Keratinocyte (primary cell): Measurements from ENCODE around the gene TFIP11. TPM values are rescaled to one million over a fixed set of nuclear protein-coding genes. Genes with fewer than 3 reads are reported as not detected.
A peak's percentile ranks its signal among the peaks of the same experiment; 100 is the strongest.

ENCODE experiments used
- DNase-seq: peaks from one replicate; pipeline ENCODE4 v3.0.0-alpha.2; 2011; ENCODE audit warnings: low read depth, missing footprints, low spot score
- FAIRE-seq: peaks from 2 replicates; lab custom pipeline; 2011; peaks lifted over from hg19 to GRCh38; lab: Jason Lieb, UNC
- H2AFZ ChIP-seq: 2 replicates; pipeline ENCODE4 v1.6.0; 2012; ENCODE audit warnings: low read length, control low read depth, inconsistent platforms; ENCODE audit not compliant: control insufficient read depth
- H3K27ac ChIP-seq: 2 replicates; pipeline ENCODE4 v1.5.1; 2011; ENCODE audit warnings: low read length; ENCODE audit not compliant: control insufficient read depth, insufficient read depth
- H3K27me3 ChIP-seq: 3 replicates; pipeline ENCODE4 v1.6.0; 2011; ENCODE audit warnings: low read length; ENCODE audit not compliant: control insufficient read depth, insufficient read depth; ENCODE audit errors: extremely low read depth
- H3K36me3 ChIP-seq, 2 experiments: 2 replicates in 1 of 2; 3 replicates in 1 of 2; pipeline ENCODE4 v1.5.1; 2011; ENCODE audit warnings: low read length in 2 of 2, mild to moderate bottlenecking in 1 of 2; ENCODE audit not compliant: control insufficient read depth in 2 of 2, insufficient read depth in 2 of 2; ENCODE audit errors: extremely low read depth in 1 of 2
- H3K4me1 ChIP-seq: 3 replicates; pipeline ENCODE4 v1.5.1; 2011; ENCODE audit warnings: low read length; ENCODE audit not compliant: control insufficient read depth, insufficient read depth; ENCODE audit errors: extremely low read depth
- H3K4me2 ChIP-seq: 3 replicates; pipeline ENCODE4 v1.6.0; 2011; ENCODE audit warnings: low read depth, low read length; ENCODE audit not compliant: control insufficient read depth, insufficient read depth; ENCODE audit errors: extremely low read depth
- H3K4me3 ChIP-seq, 3 experiments: fragments of 200-600 bp in 1 of 3; sonication (generic) in 1 of 3; 2 replicates in 2 of 3; 3 replicates in 1 of 3; pipeline ENCODE4 v1.5.1; 2011 to 2016; ENCODE audit warnings: low read length in 3 of 3, mild to moderate bottlenecking in 3 of 3, control low read depth in 2 of 3, inconsistent platforms in 1 of 3, low read depth in 1 of 3, mixed read lengths in 1 of 3, mixed run types in 1 of 3, moderate library complexity in 1 of 3; ENCODE audit not compliant: control insufficient read depth in 2 of 3, insufficient read depth in 2 of 3; ENCODE audit errors: extremely low read depth in 1 of 3
- H3K79me2 ChIP-seq: 2 replicates; pipeline ENCODE4 v1.6.0; 2012; ENCODE audit warnings: low read length; ENCODE audit not compliant: control insufficient read depth, insufficient read depth
- H3K9ac ChIP-seq: 3 replicates; pipeline ENCODE4 v1.6.0; 2011; ENCODE audit warnings: low read length; ENCODE audit not compliant: control insufficient read depth, insufficient read depth; ENCODE audit errors: extremely low read depth
- H3K9me1 ChIP-seq: 3 replicates; pipeline ENCODE4 v1.6.0; 2011; ENCODE audit warnings: low read length; ENCODE audit not compliant: control insufficient read depth, insufficient read depth; ENCODE audit errors: extremely low read depth
- H3K9me3 ChIP-seq: 2 replicates; pipeline ENCODE4 v1.5.1; 2012; ENCODE audit warnings: low read depth, low read length; ENCODE audit not compliant: control insufficient read depth
- H4K20me1 ChIP-seq: 3 replicates; pipeline ENCODE4 v1.6.0; 2011; ENCODE audit warnings: low read length; ENCODE audit not compliant: control insufficient read depth, insufficient read depth; ENCODE audit errors: extremely low read depth
- EZH2 ChIP-seq: IDR thresholded peaks from one replicate; pipeline ENCODE4 v1.6.1; 2012; ENCODE audit warnings: inconsistent platforms, mild to moderate bottlenecking, low read length, moderate library complexity
- dilution Hi-C: fragments of 300-500 bp; cut with MboI; formaldehyde crosslinking; loops from one replicate; pipeline ENCODE4 v1.7.0; 2020; ENCODE audit warnings: low sequenced_read_pairs; ENCODE audit not compliant: extremely low pct_ligation_motif_present
- polyA plus RNA-seq, 5 experiments: library from polyadenylated mRNA; depleted of rRNA in 3 of 5; stranded (reverse) in 3 of 5; stranded (forward) in 1 of 5; unstranded in 1 of 5; fragments of >200 nt; gene quantifications; 1 replicate in 1 of 5; 2 replicates in 3 of 5; 3 replicates in 1 of 5; pipeline versions ENCODE4 v1.2.1 to v1.2.3, GENCODE V29; 2011 to 2012; ENCODE audit warnings: missing spikeins in 2 of 5, low read depth in 1 of 5, low replicate concordance in 1 of 5
- TF ChIP-seq, protein P1 (sequence below), 3 experiments: IDR thresholded peaks in 1 of 3; conservative IDR thresholded peaks in 1 of 3; optimal IDR thresholded peaks in 1 of 3; 2 replicates in 2 of 3; 3 replicates in 1 of 3; pipeline versions ENCODE3 to v1.5.1; 2011; ENCODE audit warnings: low read length in 3 of 3, mild to moderate bottlenecking in 3 of 3, moderate library complexity in 2 of 3, control low read depth in 1 of 3, inconsistent platforms in 1 of 3; ENCODE audit not compliant: insufficient read depth in 2 of 3; ENCODE audit errors: extremely low read depth in 1 of 3

TFIP11 gene
- polyA plus RNA-seq, 1 donor (not counting 4 experiments of a cell fraction or from before 2014, with no cell fraction given), result 30.3 TPM

DNA sequence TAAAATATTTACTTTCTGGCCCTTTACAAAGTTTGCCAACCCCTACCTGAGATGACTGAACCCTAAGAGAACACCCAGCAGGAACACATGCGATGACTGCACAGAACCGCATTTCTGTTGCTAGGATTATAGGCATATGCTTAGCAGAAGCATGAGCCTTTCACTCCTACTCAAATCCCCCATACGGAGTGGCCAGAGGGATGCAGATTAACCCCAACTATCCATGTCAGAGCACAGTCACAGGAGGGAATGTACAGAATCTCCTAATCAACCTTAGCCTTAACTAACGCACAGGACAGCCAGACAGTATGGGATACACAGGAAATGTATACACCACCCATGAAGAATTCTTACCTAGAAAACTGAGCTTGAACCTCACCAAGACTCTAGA, 34.9 kb downstream of the TFIP11 start:
- Histone ChIP-seq H3K4me2 (no peak overlapping the region), H3K36me3 (peaks cover 3 to 39% of the 10 kb centered on the region in 2 experiments), H2AFZ (no peak overlapping the region), H4K20me1 (no peaks in the 10 kb centered on the region), H3K9me3 (no peaks in the 10 kb centered on the region), H3K9ac (no peak overlapping the region), H3K4me1 (peaks cover 61% of the 10 kb centered on the region), H3K9me1 (no peaks in the 10 kb centered on the region), H3K27ac (no peak overlapping the region), H3K4me3 (no peak overlapping the region), H3K79me2 (peaks cover 12% of the 10 kb centered on the region), H3K27me3 (no peaks in the 10 kb centered on the region)
- no peak for DNase-seq
- FAIRE-seq, result no peak
- dilution Hi-C loops, result no loop called here
- TF ChIP-seq EZH2, result no peak
- TF ChIP-seq, protein P1, sequence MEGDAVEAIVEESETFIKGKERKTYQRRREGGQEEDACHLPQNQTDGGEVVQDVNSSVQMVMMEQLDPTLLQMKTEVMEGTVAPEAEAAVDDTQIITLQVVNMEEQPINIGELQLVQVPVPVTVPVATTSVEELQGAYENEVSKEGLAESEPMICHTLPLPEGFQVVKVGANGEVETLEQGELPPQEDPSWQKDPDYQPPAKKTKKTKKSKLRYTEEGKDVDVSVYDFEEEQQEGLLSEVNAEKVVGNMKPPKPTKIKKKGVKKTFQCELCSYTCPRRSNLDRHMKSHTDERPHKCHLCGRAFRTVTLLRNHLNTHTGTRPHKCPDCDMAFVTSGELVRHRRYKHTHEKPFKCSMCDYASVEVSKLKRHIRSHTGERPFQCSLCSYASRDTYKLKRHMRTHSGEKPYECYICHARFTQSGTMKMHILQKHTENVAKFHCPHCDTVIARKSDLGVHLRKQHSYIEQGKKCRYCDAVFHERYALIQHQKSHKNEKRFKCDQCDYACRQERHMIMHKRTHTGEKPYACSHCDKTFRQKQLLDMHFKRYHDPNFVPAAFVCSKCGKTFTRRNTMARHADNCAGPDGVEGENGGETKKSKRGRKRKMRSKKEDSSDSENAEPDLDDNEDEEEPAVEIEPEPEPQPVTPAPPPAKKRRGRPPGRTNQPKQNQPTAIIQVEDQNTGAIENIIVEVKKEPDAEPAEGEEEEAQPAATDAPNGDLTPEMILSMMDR (optimal IDR thresholded peaks at IDR 0.05 in 1 of 3, IDR thresholded peaks at IDR 0.05 in 1 of 3, conservative IDR thresholded peaks at IDR 0.05 in 1 of 3; ENCODE audit: extremely low read depth in 1 of 3, insufficient read depth in 2 of 3, low read length in 3 of 3), result no peak

DNA sequence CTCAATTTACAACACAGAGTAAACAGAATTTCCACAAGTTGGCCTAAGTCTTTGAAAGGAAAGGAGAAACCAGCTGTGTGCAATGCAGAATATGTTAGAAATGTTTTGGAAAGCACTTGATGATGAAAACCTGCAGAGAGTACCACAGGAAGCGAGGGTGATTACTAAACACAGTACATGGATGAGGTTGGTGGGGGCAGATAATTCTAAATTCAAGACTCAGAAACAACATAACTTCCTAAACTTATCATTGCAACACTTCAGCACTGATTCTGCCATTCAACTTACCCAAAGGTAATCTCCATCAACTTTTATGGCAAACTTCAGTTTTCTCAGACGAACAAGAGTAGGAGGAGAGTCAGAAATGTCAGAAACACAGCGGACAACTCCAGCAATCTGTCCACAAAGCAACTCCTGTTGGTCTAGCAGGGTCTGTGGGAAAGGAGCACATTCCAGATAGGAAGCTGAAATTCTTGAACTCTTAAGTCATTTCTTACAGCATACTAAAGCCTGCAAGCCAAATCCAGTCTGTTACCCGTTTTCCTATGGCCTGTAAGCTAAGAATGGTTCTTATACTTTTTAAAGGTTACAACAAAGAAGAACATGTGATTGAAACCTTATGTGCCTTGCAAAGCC, 35.5 kb downstream of the TFIP11 start:
- H3K9ac ChIP-seq, result no peak overlapping the region
- TF ChIP-seq, protein P1 (optimal IDR thresholded peaks at IDR 0.05 in 1 of 3, IDR thresholded peaks at IDR 0.05 in 1 of 3, conservative IDR thresholded peaks at IDR 0.05 in 1 of 3; ENCODE audit: extremely low read depth in 1 of 3, insufficient read depth in 2 of 3, low read length in 3 of 3), result no peak
- no peak for TF ChIP-seq EZH2
- peaks cover 3 to 44% of the 10 kb centered on the region in 2 experiments for H3K36me3 ChIP-seq
- no peak overlapping the region for H2AFZ ChIP-seq
- no peaks in the 10 kb centered on the region for H4K20me1 ChIP-seq
- dilution Hi-C loops, result no loop called here
- H3K4me2 ChIP-seq, result no peak overlapping the region
- no peaks in the 10 kb centered on the region for H3K9me3 ChIP-seq
- peak; percentile 29 for FAIRE-seq
- DNase-seq, result no peak
- H3K4me3 ChIP-seq, result no peak overlapping the region
- H3K27ac ChIP-seq, result no peak overlapping the region
- H3K27me3 ChIP-seq, result no peaks in the 10 kb centered on the region
- peaks cover 61% of the 10 kb centered on the region for H3K4me1 ChIP-seq
- peaks cover 12% of the 10 kb centered on the region for H3K79me2 ChIP-seq
- H3K9me1 ChIP-seq, result no peaks in the 10 kb centered on the region
